Measurements from ENCODE around the gene SIMC1.
"Not testable (repeated sequence)": the region's sequence is repeated elsewhere in the genome, so short reads cannot be mapped to it uniquely, and the experiment has no call there.

The SIMC1 gene

DNA sequence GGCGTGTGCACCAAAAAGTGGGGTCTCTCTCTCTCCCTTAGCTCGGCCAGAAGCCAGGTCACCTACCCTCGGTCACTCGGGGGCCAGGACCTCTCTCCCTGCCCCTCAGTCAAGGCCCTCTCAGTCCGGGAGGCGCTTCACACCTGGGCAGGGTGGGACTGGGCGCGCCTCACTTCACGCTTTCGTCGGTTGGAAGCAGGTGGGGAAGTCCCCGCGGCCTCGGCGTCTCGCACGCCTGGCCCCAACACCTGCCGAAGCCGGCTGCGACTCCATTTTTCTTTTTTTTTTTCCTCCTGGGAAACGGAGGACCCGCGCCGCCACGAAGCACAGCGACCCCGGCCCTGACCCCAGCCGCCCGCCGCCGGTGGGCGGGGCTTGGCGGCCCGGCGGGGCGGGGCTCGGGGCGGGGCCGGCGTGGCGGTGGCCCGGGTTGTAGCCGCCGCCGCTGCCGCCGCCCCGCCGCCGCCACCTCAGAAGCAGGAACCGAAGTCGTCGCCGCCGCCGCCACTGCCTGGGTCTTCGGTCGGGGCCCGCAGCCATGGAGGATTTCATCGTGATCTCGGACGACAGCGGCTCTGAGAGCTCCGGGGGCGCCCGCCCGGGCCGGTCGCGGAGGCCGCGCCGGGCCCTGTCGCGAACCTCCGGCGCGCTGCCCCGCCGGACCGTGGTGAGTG lies at the start of gene SIMC1:
TSS of gene SIMC1 (plus strand) at position 454 of the 674 bp plus-strand sequence. CDS start at position 539, 85 bp downstream.
- not testable (repeated sequence) for DNase-seq

DNA sequence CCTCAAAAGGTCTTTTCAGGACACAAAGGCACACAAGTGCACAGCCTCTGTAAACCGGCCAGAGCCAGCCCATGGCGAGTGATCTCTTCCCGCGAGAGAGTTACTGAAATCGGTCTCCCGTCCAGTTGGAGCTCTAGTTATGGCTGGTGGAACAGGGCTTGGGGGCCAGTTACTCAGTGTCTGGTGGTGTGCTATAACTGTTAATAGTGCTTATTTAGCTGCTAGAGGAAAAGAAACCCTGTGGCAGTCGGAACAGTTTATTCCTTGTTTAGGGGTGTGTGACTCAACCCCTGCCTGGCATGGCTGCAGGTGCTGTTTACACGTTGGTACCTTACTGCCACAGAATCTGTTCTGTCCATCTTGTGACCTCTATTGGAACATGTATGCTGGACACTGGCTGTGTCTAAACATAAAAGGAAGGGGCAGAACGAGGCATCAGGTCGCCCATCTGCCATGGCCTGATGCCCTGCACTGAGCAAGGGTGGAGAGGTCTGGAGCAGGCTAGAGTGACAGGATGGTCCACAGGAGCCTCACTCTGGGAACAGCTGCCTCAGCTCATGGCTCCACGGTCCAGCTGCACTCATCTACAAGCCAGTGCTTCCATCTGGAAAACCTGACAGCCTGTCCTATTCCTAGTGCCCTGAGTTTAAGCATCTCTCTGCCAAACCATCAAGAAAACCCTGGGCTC lies 49.6 kb upstream of the SIMC1 start:
- DNase-seq: no peak

DNA sequence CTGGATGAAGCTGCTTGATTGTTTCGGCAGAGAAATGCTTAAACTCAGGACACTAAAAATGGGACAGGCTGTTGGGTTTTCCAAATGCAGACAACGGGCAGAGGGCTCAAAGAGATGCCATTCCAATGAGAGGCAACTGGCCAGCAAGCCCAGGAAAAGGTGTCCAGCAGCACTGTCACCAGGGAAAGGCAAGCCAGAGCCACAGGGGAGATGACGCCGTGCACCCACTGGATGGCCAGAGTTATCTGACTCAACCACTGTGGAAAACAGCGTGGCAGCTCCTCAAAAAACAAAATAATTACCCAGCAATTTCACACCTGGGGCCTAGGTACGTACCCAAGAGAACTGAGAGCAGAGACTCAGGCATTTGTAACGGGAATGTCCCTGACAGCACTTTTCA lies 48.4 kb upstream of the SIMC1 start:
- DNase-seq: no peak

DNA sequence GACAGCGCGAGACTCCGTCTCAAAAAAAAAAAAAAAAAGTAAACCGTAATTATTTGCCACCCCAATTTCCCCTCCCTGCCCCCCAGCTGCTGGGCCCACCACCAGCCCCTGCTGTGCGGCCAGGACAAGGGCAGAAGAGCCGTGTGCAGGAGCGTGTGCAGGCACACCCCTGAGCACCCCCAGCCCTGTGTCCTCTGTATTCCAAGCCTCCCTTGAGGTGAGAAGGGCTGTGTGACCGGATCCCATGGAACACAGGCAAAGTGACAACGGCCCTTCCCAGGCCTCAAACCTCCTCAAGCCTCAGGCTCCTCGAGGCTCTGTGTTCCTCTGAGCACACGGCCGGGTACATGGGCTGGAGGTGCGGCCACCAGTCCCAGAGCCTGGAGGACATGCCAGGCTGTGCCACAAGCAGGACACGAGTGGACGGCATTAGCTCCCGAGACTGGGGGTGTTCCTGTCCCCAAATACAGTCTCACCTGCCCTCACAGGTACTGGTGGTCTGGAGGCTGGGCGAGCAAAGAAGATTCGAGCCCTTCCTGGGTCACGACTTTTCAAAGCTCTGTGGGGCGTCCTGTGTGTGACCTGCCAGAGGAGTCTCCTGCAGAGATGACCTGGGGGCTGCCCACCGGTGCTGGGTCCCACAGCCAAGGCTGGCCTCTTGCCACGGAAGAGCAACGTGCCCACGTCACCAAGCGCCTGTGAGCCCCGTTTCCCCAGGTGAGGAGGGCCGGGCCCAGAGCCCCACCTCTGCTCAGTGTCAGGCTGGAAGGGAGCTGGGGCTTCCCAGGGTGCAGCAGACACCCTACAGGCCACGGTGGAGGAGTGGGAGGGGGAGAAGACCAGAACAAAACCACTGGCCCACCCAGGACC lies 47.1 kb upstream of the SIMC1 start:
- no peak for DNase-seq

DNA sequence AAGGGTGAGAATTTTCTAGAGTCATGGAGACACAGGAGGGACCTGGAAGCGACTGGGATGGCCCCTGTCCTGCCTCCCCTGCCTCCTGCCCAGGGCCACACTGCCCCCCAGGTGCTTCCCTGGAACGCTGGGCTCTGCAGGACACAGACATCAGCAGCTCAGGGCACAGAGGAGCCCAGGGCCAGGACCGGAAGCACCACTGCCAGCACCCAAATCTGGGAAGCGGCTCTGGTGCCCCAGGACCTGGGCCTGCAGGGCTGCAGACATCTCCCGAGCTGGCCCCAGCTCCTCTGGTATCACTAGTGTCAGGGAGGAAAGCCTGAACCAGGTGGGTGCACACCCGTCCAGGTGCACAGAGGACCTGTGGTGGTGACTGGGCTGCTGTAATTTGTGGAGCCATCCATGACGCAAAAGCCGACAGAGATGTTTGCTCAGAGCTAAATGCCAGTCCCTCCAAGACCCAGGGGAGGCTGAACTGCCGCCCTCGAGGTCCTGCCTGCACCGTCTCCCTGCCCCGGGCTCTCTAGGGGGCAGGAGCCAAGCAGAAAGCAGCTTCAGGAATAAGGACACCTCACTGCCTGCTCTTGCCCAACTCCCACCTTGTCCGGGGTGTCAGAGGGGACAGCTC lies 46.0 kb upstream of the SIMC1 start:
- DNase-seq: no peak

DNA sequence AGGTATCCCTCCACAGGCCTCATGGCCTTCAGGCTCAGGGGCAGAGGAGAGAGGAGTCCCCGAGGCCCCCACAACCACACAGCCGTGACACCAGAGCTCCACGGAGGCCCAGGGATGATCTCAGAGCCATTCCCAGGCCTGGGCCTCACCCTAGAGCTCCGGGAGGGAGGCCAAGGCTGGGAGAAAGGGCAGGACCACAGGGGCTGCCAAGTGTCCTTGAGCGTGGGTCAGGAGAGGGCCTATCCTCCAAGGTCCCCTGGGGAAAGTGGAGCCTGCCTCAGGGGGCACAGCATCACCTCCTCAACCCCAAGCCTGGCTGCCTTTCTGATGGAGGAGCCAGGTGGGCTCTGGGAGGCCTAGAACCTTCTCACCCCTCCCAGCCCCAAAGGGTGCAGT lies 45.5 kb upstream of the SIMC1 start:
- not testable (repeated sequence) for DNase-seq

DNA sequence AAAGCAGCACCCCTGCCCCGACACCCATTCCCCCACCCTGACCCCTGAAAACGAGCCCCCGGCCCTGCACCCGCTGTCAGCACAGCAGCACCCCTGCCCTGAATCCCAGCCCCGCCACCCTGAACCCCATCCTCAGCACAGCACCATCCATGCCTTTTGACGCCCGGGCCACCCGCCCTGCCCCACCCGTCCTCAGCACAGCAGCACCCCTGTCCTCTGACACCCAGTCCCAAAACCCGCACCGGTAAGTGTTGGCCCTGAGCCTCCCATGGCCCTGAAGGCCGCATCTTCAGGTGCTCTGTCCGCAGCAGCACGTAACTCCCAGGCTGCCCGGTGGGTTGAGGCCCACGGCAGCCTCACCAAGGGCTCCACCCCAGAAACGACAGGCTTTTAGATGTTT lies 44.6 kb upstream of the SIMC1 start:
- not testable (repeated sequence) for DNase-seq

DNA sequence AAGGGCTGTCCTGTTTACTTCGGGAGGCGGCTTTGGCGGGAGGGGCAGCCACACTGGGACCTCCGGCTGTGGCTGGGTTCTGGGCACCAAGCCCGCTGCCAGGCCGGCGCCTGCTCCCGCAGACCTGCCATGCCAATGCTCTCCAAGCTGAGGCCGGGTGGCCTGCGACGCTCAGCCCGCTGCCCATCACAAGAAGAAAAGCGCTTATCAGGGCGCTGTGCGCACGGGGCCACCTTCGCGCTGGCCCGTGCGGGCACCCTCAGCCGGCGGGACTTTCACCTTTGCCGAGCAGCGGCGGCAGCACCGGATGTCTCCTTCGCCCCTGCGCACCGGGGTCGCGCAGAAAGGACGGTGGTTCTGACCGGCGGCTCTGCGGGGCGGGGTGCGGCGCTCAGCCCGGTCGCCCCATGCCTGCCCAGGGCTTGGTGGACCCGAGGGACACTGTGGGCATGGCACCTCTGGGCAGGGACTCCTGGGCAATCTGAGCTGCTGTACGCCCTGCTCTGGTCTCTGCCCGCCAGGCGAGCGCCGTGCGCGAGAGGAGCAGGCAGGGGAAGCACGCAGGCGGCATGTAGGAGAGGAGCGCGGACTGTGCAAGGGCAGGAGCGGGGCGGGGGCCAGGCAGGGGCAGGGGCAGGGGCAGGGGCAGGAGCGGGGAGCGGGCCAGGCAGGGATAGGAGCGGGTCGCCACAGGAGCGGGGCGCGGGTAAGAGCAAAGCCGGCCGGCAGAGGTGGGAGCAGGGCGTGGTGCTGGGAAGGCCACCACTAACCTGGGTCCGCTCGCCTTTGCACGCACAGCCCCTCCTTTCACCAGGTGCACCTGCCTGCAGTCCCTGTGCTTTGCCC lies 43.8 kb upstream of the SIMC1 start:
- DNase-seq: not testable (repeated sequence)

DNA sequence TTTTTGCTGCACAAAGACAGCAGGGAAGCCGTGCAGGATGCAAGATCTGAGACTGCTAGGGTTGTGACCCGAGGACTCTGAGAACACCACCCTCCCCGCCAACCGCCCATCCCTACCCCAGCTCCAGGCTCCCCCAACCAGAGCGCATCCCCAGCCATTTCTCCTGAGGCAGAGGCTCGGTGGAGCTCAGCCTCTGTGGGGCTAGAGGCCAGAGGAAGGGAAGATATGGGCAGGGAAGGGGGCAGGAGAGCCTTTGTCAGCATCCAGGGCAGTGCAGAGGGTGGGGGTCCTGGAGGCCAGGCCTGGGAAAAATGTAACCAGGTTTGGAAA lies 43.2 kb upstream of the SIMC1 start:
- DNase-seq: not testable (repeated sequence)

DNA sequence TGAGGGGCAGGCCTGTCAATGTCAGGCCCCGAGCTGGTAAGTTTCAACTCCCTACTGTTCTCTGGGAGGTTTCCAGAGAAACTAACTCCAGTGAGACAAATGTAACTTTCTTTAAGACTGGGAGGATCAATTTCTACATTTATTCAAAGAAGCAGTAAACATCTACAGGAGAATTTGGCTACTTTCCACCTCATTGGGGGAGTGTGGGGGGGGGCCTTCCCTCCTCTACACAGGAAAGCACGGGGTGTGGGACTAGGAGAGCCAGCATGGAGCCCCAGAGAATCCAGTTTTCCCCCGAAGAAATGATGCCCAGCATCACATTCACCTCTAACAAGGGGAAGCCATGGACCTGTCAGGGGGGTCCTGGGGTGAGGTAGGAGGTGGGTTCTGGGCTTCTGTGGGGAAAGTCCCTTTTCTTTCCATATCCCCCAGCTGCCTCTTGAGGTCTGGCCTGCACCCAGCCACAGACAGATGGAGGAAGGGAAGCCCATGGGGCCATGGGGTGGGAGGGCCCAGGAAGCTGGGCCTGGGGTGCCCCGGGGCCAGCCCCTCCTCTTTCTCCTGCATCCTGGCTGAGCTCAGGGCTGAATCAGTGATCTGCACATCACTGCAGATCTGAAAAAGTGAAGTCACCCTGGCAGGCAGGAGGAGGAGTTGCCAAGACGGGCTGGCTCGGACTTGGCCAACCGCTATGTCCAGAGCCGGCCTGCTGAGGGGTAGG lies 42.6 kb upstream of the SIMC1 start:
- DNase-seq: not testable (repeated sequence)

DNA sequence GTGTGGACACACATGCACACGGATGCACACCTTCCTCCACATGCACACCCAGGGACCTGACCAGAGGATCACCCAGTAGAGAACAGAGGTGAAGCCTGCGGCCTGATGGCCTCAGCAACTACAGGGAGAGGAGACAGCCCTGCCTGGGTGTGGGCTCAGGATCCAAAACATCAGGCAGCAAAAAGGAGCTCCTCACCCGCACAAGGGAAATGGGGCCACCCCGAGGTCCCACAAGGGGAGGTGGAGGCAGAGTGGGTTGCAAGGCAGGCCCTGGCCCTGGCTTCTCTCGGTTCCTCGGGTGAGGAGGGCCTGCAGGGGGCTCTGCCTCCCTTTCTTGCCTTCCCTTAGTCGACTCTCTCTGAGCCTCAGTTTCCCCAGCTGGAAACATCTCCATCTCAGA lies 41.4 kb upstream of the SIMC1 start:
- DNase-seq: not testable (repeated sequence)

DNA sequence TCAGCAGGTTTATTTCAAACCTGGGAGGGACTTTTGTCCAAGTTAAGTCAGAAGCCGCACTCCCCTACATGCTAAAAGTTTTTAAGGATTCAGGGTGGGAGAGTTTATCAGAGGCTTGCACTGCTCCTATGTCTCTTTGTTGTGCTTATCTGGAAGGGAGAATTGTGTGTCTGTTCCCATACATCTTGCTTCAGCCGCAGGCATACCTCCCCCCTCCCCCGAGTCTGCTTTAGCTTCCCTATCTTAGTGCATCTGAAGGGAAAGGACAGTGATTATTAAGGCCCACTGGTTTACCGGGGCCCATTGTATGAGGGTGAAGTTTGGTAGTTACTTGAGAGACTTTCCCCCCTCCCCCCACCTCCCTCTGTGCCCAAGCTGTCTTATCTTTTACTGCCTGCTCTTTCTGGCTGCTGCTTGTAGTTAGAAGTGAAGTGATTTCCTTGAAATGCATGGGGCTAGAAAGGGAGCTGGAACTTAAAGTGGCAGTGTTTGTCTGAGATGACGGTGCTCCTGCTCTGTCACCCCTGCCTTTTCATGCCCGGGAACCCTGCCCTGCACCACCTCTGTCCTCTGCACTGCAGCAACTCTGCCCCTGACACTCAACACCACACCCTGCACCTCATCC lies 40.9 kb upstream of the SIMC1 start:
- DNase-seq: not testable (repeated sequence)

DNA sequence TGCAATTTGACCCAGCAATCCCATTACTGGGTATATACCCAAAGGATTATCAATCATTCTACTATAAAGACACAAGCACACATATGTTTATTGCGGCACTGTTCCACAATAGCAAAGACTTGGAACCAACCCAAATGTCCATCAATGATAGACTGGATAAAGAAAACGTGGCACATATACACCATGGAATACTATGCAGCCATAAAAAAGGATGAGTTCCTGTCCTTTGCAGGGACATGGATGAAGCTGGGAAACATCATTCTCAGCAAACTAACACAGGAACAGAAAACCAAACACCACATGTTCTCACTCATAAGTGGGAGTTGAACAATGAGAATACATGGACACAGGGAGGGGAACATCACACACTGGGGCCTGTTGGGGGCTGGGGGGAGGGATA lies 39.9 kb upstream of the SIMC1 start:
- not testable (repeated sequence) for DNase-seq

DNA sequence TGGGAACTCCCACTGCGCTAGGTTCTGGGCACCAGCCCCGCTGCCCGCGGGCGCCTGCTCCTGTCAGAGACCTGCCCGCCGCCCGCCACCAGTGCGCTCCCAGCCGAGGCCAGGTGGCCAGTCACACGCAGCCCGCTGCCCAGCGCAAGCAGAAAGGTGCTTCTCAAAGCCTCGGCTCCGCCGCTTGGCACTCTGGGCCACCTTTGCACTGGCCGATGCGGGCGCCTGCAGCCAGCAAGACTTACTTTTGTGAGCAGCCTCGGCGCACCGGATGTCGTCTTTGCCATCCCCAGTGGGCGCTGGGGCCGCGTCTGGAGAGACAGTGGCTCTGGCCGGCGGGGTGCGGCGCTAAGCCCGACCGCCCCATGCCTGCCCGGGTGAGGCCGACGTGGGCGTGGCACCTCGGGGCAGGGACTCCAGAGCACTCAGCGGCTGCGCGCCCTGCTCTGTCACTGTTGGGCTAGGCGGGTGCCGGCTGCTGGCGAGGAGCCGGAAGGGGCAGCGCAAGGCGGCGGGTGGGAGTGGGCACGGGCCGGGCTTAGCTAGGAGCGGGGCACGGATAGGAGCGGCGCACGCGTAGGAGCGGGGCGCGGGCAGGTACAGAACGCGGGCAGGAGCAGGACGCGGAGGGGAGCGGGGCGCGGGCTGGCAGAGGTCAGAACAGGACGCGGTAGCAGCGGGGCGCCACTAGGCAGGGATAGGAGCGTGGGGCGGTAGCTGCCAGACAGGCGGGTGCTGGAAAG lies 39.1 kb upstream of the SIMC1 start:
- DNase-seq: not testable (repeated sequence)

DNA sequence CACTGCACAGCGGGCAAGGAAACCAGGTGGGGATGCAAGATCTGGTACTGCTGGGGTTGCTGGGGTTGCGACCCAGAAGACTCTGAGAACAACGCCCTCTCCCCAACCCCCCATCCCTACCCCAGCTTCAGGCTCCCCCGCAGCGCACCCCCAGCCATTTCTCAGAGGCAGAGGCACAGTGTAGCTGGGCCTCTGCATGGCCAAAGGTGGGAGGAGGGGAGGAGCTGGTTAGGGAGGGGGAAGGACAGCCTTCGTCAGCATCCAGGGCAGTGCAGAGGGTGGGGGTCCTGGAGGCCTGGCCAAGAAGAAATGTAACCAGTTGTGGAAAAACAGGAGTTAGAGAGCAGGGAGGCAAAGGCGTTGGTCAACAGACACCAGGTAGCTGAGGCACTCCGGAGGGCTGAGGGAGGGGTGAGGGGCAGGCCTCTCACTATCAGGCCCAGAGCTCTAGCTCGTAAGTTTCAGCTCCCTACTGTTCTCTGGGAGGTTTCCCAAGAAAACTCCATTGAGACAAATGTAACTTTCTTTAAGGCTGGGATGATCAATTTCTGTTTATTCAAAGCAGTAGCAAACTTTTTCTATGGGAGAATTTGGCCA lies 38.3 kb upstream of the SIMC1 start:
- DNase-seq: not testable (repeated sequence)

DNA sequence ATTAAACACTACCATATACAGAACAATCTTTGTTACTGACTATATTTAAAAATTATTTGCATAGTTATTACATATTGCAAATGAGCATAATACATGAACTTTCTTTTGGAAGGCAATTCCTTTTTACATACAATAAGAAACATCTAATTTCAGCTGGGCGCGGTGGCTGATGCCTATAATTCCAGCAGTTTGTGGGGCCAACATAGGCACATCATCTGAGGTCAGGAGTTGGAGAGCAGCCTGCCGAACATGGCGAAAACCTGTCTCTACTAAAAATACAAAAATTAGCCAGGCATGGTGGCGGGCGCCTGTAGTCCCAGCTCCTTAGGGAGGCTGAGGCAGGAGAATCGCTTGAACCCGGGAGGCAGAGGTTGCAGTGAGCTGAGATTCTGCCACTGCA lies 36.4 kb upstream of the SIMC1 start:
- DNase-seq: no peak

DNA sequence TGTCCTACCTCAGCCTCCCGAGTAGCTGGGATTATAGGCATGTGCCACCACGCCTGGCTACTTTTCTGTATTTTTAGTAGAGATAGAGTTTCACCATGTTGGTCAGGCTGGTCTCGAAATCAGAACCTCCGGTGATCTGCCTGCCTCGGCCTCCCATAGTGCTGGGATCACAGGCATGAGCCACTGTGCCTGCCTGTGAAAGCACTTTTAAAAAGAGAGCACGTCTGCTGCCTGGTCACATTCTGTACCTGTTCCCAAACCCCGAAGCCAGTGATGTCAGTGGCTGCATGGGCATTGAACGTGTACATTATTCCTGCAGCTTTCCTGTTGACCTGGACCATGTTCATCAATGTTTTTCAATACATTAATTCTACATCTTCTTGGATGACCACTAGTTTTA lies 35.1 kb upstream of the SIMC1 start:
- no peak for DNase-seq

DNA sequence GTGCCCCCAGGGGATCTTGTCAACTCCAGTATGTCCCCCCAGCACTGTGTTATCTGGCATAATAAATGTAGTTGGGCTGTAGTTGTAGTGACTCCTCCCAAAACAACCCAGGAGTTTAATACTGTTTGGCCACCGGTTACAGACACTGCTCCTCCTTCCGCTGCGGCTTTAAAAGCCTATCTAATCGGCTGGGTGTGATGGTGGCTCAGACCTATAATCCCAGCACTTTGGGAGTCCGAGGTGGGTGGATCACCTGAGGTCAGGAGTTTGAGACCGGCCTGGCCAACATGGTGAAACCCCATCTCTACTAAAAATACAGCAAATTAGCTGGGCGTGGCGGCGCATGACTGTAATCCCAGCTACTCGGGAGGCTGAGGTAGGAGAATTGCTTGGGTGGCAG lies 34.7 kb upstream of the SIMC1 start:
- not testable (repeated sequence) for DNase-seq

DNA sequence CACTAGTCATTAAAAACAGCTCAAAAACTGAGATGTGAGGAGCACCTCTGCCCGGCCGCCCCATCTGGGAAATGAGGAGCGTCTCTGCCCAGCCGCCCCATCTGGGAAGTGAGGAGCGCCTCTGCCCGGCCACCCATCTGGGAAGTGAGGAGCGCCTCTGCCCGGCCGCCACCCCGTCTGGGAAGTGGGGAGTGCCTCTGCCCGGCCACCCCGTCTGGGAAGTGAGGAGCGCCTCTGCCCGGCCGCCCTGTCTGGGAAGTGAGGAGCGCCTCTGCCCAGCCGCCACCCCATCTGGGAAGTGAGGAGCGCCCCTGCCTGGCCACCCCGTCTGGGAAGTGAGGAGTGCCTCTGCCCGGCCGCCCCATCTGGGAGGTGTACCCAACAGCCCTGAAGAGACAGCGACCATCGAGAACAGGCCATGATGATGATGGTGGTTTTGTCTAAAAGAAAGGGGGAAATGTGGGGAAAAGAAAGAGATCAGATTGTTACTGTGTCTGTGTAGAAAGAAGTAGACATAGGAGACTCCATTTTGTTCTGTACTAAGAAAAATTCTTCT lies 23.7 kb upstream of the SIMC1 start:
- DNase-seq: not testable (repeated sequence)

Data from NK-92 treated with Interleukin-12 subunit alpha and Interleukin-12 subunit beta, amount 100 ng/mL, for 24 hours (cell line).